ENCODE results near the gene AAK1. TPM values are rescaled to one million over a fixed set of nuclear protein-coding genes. Genes with fewer than 3 reads are reported as not detected.

The AAK1 gene
- polyA plus RNA-seq, 10 donors: 11.6 to 18.3 (median 15.2) TPM

DNA sequence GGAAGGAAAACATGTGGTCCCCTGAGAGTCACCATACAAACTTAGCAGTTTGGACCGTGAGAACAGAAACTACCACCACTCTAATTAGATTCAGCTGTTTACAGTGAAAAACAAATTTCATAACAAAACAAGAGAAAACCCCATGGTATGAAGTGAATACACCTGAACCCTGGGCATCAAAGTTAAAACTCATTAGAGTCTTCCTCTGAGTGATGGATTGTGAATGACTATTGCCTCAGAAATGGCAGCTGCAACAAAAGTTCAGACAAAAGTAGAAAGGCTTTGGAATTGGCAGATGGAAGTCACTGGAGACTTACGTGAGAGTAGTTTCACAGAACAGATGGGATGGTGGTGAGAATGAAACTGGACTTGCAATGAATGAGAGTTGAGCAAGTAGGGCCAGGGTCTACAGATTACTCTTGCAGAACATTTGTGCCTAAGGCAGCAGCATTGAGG is 98.0 kb downstream of the AAK1 start:
- peak; percentile 17 to 71 (median 25) for DNase-seq

GRCh38 chr2:69544951-69545350 is 98.6 kb downstream of the AAK1 start:
- DNase-seq: peak; percentile 15 to 69 (median 36)

DNA sequence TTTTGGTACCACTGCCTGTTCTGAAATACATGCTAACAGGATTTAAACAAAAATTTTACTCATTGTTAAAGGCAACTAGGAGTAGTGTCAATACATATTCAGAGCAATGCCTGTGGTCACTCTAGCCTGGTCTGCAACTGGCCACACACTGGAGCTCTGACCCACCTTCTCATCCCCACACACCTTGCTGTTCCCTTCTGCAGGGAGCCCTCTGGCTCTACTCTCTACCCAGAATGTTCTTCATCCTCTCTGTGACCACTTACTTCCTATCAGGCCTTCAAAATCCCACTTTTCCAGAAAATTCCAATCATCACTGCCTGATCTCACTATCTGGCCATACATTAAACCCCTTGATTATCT is 104.0 kb downstream of the AAK1 start:
- DNase-seq: no peak

- DNase-seq: no peak
These were observed 104.5 kb downstream of the AAK1 start for GRCh38 chr2:69538872-69539548.

DNA sequence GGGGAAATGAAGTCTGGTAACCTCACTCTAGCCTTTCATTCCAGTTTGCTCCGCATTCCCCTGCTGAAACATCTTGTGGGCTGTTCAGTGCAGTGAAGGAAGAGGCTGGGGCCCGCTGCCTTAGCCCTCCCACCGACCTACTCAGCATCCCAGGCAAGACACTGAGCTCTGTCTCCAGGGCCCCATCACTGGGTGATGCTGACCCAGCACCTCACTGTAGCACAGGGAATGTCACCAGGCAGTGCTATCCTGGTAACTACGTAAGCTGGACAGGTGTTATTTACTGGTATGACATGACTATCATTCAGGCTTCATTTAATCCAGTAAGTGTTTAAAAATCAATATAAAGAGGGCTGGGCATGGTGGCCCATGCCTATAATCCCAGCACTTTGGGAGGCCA is 105.3 kb downstream of the AAK1 start:
- DNase-seq: no peak

DNA sequence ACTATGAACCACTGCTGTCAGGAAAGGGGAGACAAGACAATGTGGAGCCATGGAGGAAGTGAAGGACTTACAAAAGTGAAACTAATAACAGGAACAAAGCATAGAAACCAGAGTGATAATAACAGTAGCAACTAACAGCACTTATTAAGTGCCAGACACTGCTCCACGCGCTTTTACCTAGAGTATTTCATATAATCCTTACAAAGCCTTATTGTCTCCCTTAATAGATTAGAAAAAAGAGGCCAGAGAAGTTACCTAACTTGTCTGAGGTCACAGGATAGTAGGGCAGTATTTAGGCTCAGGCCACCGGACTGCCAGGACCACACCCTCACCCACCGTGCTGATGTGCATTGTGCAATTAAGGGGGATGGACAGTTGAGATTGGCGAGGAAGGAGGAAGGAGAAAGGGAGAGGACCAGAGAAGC is 107.7 kb downstream of the AAK1 start:
- DNase-seq: no peak

- no peak for DNase-seq
These were observed 112.4 kb downstream of the AAK1 start for GRCh38 chr2:69531186-69531585.

DNA sequence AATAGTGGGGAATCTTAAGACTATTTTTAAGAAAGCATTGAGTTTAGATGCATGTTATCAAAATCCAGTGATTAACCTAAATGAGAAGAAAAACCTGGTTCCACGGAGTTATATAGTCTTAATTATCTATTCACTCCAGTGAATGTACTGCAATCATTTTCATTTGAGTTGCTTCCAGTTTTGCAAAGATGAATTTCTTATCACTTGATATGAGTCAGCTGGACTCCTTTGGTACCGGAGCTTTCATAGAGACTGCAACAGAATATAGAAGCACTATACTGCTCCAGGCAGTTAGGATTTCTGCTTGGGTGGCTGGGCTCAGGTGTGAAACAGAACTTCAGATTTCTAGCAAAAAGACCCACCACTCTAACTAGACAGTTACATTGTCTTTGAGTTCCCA is 114.1 kb downstream of the AAK1 start:
- DNase-seq: no peak

DNA sequence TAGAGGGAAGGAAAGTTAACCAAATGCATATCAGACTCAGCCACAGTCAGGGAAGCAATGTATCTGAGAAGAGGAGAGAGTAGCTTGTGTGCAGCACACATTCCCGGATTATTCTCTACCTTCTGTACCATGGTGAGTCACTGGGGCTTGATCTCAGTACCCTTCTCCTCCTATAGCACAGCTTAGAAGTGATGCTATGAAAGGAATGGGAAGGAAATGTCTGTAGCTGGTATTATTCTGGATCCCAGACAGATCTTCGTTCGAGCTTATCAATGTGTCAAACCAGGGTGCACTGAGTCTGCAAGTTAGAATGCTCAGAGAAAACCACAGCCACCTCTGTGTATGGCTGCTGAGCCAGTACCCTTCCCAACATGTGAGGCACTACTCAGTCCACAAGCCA is 118.3 kb downstream of the AAK1 start:
- DNase-seq: no peak

DNA sequence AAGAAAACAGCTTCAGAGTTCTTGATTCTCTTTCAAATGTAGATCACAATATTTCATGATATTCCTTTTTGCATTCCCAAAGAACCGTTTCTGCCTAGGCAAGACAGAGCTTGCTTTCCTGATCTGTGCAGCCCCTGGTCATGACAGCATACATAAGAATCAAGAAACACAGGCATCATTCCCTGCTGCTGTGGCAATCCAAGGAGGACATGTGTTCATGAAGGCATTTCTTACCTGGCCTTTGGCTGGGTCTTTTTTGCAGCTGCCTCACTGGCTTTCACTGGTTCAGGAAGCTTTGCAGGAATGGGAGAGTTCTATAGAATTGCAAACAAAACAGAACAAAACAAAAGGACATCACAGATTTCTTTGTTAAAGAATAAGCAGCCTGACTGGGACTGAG is 118.7 kb downstream of the AAK1 start:
- DNase-seq: no peak

- no peak for DNase-seq
These were observed 121.8 kb downstream of the AAK1 start for GRCh38 chr2:69521747-69522146.

GRCh38 chr2:69518841-69519240 is 124.7 kb downstream of the AAK1 start:
- no peak for DNase-seq

- no peak for DNase-seq
These were observed 126.1 kb downstream of the AAK1 start for GRCh38 chr2:69517410-69517809.

- no peak for DNase-seq
These were observed 128.7 kb downstream of the AAK1 start for GRCh38 chr2:69514819-69515218.

DNA sequence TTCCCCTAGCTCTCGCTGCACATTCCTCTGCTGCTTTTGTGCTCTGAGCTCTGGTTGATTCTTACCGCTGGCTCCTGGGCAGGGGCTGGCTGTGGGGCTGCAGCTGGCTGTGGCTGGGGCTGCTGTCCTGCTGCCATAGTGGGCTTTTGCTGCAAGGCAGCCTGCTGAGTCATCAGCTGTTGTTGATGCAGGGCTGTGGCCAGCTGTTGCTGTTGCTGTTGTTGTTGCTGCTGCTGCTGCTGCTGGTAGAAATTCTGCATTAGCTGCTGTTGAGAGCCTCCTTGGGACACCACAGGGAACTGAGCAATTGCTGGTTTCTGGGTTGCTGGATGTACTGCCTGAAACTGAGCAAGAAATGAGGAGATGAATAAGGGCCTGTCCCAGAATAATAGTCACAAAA is 129.1 kb downstream of the AAK1 start:
- DNase-seq: peak in 2 of 3 donors; percentile 34 to 53

GRCh38 chr2:69512446-69512845 is 131.1 kb downstream of the AAK1 start:
- no peak for DNase-seq

DNA sequence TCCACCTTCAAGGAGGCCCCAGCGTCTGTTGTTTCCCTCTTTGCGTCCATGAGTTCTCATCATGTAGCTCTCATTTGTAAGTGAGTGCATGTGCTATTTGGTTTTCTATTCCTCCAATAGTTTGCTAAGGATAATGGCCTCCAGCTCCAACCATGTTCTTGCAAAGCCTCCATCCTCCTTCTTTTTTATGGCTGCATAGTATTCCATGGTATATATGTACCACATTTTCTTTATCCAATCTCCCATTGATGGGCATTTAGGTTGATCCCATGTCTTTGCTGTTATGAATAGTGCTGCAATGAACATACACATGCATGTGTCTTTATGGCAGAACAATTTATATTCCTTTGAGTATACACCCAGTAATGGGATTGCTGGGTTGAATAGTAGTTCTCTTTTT is 133.3 kb downstream of the AAK1 start:
- no peak for DNase-seq

DNA sequence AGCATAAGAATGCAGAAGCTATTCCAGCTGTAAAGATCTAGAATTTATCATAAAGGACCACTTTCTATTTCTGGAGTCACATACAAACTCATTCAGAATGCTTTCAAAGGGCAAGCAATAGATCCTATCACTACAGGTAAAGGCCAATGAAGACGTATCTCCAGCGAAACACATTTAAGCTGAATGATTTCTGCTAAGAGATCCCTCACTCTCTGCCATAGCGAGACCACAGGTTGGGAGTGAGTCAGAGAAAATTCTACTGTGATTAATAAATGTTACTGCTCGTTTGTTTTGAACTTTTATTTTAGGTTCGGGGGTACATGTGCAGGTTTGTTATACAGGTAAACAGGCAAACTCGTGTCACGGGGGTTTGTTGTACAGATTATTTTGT is 133.8 kb downstream of the AAK1 start:
- DNase-seq: no peak

- peak; percentile 38 to 67 (median 39) for DNase-seq
These were observed 134.4 kb downstream of the AAK1 start for GRCh38 chr2:69509011-69509749.

- no peak for DNase-seq
These were observed 137.8 kb downstream of the AAK1 start for GRCh38 chr2:69505710-69506109.

GRCh38 chr2:69501301-69501700 is 142.2 kb downstream of the AAK1 start:
- DNase-seq: no peak

- no peak for DNase-seq
These were observed 143.6 kb downstream of the AAK1 start for GRCh38 chr2:69499966-69500365.

DNA sequence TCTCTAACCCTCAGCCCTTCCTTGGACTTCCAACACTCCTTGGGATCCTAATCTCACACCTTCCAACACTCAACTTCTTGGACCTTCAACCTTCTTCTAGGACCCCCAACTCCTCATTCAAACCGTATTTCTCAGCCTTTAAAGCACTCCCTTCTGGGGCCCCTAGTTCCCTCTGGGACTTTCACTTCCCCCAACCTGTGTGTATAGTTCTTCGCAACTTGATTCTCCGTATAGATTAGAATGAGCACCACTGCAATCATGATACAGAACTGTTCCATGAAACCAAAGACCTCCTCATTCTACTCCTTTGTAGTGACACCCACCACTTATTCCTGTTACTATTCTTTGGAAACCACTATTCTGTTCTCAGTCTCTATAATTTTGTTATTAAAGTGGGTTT is 144.3 kb downstream of the AAK1 start:
- DNase-seq: no peak

DNA sequence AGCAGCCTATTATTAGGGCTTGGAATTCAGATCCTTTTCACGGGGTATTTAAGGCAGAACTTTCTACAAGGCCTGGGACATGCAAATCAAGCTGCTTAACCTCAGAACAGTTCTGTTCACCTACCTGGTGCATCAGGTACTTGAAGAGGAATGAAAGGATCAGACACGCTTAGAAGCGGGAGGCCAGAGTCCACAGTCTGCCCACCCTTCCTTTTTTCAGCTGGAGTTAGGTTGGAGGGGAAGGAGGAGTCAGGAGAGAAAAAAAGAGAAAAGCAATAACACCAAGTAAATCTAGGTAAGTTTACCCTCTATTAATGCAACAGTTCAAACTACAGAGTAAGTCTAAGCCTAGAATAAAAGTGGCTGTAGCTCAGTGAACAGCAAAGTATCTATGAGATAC is 147.7 kb downstream of the AAK1 start:
- no peak for DNase-seq

All from muscle of back (tissue), 11 donors.